Measurements from ENCODE around the gene AP3S2.

Gene AP3S2

DNA sequence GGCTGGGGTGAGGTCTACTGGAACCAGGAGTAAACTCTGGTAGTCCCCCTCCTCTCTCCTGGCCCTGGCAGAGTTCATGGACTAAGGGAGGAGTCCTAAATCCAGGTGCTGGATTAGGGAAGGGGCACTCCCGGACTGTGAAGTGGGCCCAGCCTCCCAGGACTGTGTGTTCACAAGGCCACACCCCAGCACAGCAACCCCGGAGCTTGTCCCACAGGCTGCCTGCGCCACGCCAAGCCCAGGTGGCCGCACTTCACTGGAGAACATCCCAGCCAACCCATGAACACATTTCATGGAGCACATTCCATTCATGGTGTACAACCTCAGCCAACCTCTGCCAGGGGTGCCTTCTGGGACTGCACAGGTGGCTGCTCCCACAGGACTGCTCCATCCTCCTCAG lies 10.7 kb upstream of the AP3S2 start:
- Histone ChIP-seq H3K9ac (ENCODE audit: low read depth, low read length, poor library complexity, severe bottlenecking) (no peak overlapping the region), H3K4me2 (ENCODE audit: low read depth, low read length, poor library complexity, severe bottlenecking) (no peak overlapping the region), H2AFZ (ENCODE audit: low read length) (no peak overlapping the region), H3K27me3 (ENCODE audit: insufficient read depth, low read length, poor library complexity, severe bottlenecking) (no peaks in the 10 kb centered on the region), H3K9me3 (ENCODE audit: insufficient read depth, low read depth, low read length) (no peaks in the 10 kb centered on the region), H3K79me2 (ENCODE audit: insufficient read depth, low read length) (no peaks in the 10 kb centered on the region), H3K36me3 (ENCODE audit: insufficient read depth, low read length) (no peaks in the 10 kb centered on the region), H3K4me1 (ENCODE audit: insufficient read depth, low read length, poor library complexity, severe bottlenecking) (no peaks in the 10 kb centered on the region), H4K20me1 (ENCODE audit: insufficient read depth, low read length, poor library complexity, severe bottlenecking) (no peaks in the 10 kb centered on the region), H3K4me3 (ENCODE audit: low read length, poor library complexity, severe bottlenecking) (no peak overlapping the region), H3F3A (ENCODE audit: low read depth) (no peaks in the 10 kb centered on the region), H3K9me2 (replicated peaks; ENCODE audit: low read depth, low read length) (no peaks in the 10 kb centered on the region)
- TF ChIP-seq EZH2phosphoT487 (IDR thresholded peaks at IDR 0.05; ENCODE audit: borderline replicate concordance) = no peak
- TF ChIP-seq, protein P1, sequence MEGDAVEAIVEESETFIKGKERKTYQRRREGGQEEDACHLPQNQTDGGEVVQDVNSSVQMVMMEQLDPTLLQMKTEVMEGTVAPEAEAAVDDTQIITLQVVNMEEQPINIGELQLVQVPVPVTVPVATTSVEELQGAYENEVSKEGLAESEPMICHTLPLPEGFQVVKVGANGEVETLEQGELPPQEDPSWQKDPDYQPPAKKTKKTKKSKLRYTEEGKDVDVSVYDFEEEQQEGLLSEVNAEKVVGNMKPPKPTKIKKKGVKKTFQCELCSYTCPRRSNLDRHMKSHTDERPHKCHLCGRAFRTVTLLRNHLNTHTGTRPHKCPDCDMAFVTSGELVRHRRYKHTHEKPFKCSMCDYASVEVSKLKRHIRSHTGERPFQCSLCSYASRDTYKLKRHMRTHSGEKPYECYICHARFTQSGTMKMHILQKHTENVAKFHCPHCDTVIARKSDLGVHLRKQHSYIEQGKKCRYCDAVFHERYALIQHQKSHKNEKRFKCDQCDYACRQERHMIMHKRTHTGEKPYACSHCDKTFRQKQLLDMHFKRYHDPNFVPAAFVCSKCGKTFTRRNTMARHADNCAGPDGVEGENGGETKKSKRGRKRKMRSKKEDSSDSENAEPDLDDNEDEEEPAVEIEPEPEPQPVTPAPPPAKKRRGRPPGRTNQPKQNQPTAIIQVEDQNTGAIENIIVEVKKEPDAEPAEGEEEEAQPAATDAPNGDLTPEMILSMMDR (conservative IDR thresholded peaks at IDR 0.05; ENCODE audit: low read length) = no peak

DNA sequence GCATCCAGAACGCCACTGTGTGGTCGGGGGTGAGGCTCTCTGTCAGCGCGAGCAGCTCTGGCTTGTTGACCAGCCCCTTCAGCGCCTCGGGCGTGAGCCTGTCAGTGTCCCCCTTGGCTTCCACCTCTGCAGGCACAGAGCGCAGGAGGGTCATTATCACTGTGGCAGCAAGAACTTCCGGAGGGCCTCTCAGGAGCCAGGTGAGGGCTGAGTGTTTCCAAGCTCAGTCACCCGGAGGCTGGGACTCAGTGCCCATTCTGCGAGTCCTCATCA lies 10.0 kb upstream of the AP3S2 start:
- no peaks in the 10 kb centered on the region for H3K4me1 ChIP-seq (ENCODE audit: insufficient read depth, low read length, poor library complexity, severe bottlenecking)
- no peak overlapping the region for H3K4me2 ChIP-seq (ENCODE audit: low read depth, low read length, poor library complexity, severe bottlenecking)
- TF ChIP-seq, protein P1 (conservative IDR thresholded peaks at IDR 0.05; ENCODE audit: low read length) = no peak
- TF ChIP-seq EZH2phosphoT487 (IDR thresholded peaks at IDR 0.05; ENCODE audit: borderline replicate concordance) = no peak
- no peaks in the 10 kb centered on the region for H3K9me3 ChIP-seq (ENCODE audit: insufficient read depth, low read depth, low read length)
- H3K4me3 ChIP-seq (ENCODE audit: low read length, poor library complexity, severe bottlenecking) = no peak overlapping the region
- H3K9me2 ChIP-seq (replicated peaks; ENCODE audit: low read depth, low read length) = no peaks in the 10 kb centered on the region
- H2AFZ ChIP-seq (ENCODE audit: low read length) = no peak overlapping the region
- H3K36me3 ChIP-seq (ENCODE audit: insufficient read depth, low read length) = no peaks in the 10 kb centered on the region
- no peaks in the 10 kb centered on the region for H3K79me2 ChIP-seq (ENCODE audit: insufficient read depth, low read length)
- no peaks in the 10 kb centered on the region for H3F3A ChIP-seq (ENCODE audit: low read depth)
- no peak overlapping the region for H3K9ac ChIP-seq (ENCODE audit: low read depth, low read length, poor library complexity, severe bottlenecking)
- no peaks in the 10 kb centered on the region for H4K20me1 ChIP-seq (ENCODE audit: insufficient read depth, low read length, poor library complexity, severe bottlenecking)
- no peaks in the 10 kb centered on the region for H3K27me3 ChIP-seq (ENCODE audit: insufficient read depth, low read length, poor library complexity, severe bottlenecking)

DNA sequence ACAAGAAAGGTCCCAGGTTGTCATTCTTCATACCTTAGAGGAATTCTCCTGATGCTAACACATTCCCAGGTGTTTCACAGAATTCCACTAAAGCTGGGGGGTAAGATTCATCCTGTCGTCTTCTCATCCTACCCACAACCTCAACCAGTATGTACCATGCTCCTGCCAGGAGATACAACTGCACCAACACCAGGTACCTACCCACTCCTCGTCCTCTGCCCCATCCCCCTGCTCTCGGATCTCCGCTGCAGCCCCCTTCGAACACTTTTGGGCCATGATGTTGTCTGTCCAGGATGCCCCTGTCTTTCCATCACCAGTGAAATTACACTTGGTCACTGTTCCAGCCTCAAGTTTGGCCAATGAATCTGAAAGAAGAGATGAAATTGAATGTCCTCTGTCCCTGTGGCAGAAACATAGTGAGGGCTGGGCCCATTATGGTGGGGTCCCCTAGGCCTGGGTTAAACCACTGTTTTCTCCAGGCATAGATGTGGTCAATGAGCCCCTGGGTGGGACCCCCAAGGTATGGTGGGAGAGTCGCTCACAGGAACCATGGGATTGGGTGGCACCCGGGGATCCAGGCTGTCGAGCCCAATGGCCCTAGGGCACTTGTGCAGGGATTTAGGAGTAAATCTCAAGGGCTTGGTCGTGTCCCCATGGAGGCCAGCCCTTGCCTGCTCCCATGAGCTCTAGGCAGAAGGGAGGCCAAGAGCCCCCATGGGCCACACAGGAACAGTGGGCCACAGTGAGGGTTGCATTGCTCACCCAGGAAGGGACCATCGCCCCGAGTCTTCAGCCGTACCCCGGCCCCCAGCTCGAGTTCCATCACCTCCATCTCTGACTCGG lies 9.4 kb upstream of the AP3S2 start:
- Histone ChIP-seq H3K4me1 (ENCODE audit: insufficient read depth, low read length, poor library complexity, severe bottlenecking) (no peaks in the 10 kb centered on the region), H3F3A (ENCODE audit: low read depth) (no peaks in the 10 kb centered on the region), H4K20me1 (ENCODE audit: insufficient read depth, low read length, poor library complexity, severe bottlenecking) (no peaks in the 10 kb centered on the region), H3K4me3 (ENCODE audit: low read length, poor library complexity, severe bottlenecking) (no peak overlapping the region), H3K9ac (ENCODE audit: low read depth, low read length, poor library complexity, severe bottlenecking) (no peak overlapping the region), H3K79me2 (ENCODE audit: insufficient read depth, low read length) (no peaks in the 10 kb centered on the region), H3K27me3 (ENCODE audit: insufficient read depth, low read length, poor library complexity, severe bottlenecking) (no peaks in the 10 kb centered on the region), H3K36me3 (ENCODE audit: insufficient read depth, low read length) (no peaks in the 10 kb centered on the region), H3K9me2 (replicated peaks; ENCODE audit: low read depth, low read length) (no peaks in the 10 kb centered on the region), H3K9me3 (ENCODE audit: insufficient read depth, low read depth, low read length) (no peaks in the 10 kb centered on the region), H2AFZ (ENCODE audit: low read length) (no peak overlapping the region), H3K4me2 (ENCODE audit: low read depth, low read length, poor library complexity, severe bottlenecking) (no peak overlapping the region)
- TF ChIP-seq EZH2phosphoT487 (IDR thresholded peaks at IDR 0.05; ENCODE audit: borderline replicate concordance) = no peak
- TF ChIP-seq, protein P1 (conservative IDR thresholded peaks at IDR 0.05; ENCODE audit: low read length) = no peak

All from Loucy (cell line).